NOMO-1 treated with dmso at 0.1 percent for 144 hours (cell line): ENCODE results near the gene WDR5B.

ENCODE experiments used
- DNase-seq: peaks from one replicate; lab custom pipeline; 2025; ENCODE audit not compliant: unreplicated experiment; lab: John Stamatoyannopoulos, UW

WDR5B gene

DNA sequence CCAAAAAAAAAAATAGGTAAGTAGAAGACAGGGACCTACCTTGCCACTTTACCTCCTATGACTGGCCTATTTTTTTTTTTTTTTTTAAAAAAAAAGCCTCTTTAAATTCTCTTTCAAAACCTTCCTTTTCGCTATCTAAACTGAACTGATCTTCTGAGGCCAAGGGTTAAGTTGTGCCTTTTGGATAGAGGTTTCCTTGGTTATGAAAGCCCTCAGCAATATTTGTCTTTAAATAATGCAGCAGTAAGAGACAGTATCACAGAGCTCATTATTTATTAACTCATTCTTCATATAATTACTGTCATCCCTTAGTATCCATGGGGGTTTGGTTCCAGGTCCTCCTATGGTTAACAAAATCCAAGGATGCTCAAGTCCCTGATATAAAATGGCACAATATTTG, 41.8 kb downstream of the WDR5B start:
- DNase-seq, result no peak

GRCh38 chr3:122366379-122366749, 49.5 kb downstream of the WDR5B start:
- DNase-seq, result no peak

- peak; percentile 40 for DNase-seq
These were observed 50.1 kb downstream of the WDR5B start for GRCh38 chr3:122365582-122366378.

DNA sequence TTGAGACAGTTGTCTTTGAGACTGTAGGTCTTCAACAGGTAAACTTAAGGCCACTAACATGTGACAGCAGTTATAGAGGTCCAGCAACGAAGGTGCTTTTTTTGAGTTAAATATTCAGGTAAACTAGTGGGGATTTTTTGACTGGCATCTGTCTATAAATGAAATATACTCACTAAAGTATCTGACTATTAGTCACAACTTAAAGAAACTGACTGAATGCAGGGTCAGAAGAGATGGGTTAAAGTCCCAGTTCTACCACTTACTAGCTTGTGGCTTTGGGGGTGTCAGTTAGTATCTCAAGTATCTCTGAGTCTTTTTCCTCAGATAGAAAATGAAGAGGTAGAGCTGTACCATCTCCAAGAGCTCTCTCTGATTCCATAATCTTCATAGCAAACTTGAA, 50.8 kb downstream of the WDR5B start:
- no peak for DNase-seq

DNA sequence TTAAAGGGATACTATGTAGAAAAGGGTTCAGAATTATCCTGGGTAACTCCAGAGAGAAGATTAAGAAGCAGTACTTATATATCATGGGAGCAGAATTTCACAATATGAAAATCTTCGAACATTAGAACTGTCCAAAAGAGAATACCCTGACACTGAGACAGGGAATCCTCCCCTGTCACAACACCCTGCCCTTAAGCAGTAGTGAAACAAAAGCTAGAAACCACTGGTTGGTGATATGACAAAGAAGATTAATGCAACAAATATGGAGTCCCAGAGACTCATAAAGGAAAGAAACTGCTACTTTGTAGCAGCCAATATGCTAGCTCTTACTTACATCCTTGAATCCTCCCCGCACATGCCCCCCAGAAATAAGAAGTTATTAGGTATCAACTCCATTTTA, 51.4 kb downstream of the WDR5B start:
- DNase-seq, result no peak
